Liver (tissue), 9 donors: Measurements from ENCODE around the gene KLC3. TPM values are rescaled to one million over a fixed set of nuclear protein-coding genes. Genes with fewer than 3 reads are reported as not detected.

Experiments used
- DNase-seq: peaks from one replicate; pipeline ENCODE4 v3.0.0-alpha.2; 2017; ENCODE audit warnings: low spot score
- H3K27ac ChIP-seq, 2 donors: one replicate each; pipeline ENCODE4 v1.7.0; 2013; ENCODE audit warnings: inconsistent platforms in 2 of 2, low read length in 2 of 2, control low read depth in 1 of 2, low read depth in 1 of 2, mild to moderate bottlenecking in 1 of 2
- H3K27me3 ChIP-seq, 4 donors: one replicate each; pipeline versions ENCODE4 v1.6.1 to v1.7.0; 2013; ENCODE audit warnings: low read length in 3 of 4, inconsistent platforms in 1 of 4, mild to moderate bottlenecking in 1 of 4, moderate library complexity in 1 of 4; ENCODE audit not compliant: control insufficient read depth in 4 of 4, insufficient read depth in 4 of 4
- H3K36me3 ChIP-seq, 4 donors: one replicate each; pipeline versions ENCODE4 v1.6.1 to v1.7.0; 2013; ENCODE audit warnings: low read length in 3 of 4, mild to moderate bottlenecking in 3 of 4, low read depth in 1 of 4, moderate library complexity in 1 of 4; ENCODE audit not compliant: control insufficient read depth in 4 of 4, insufficient read depth in 3 of 4
- H3K4me1 ChIP-seq, 4 donors: one replicate each; pipeline versions ENCODE4 v1.6.1 to v1.7.0; 2013; ENCODE audit warnings: low read length in 3 of 4, mild to moderate bottlenecking in 3 of 4, moderate library complexity in 1 of 4; ENCODE audit not compliant: control insufficient read depth in 4 of 4, insufficient read depth in 4 of 4
- H3K4me3 ChIP-seq, 3 donors: one replicate each; pipeline versions ENCODE4 v1.6.1 to v1.7.0; 2013; ENCODE audit warnings: low read length in 3 of 3, control low read depth in 1 of 3, low read depth in 1 of 3, mild to moderate bottlenecking in 1 of 3
- H3K9ac ChIP-seq, 2 donors: one replicate each; pipeline ENCODE4 v1.7.0; 2013; ENCODE audit warnings: low read length in 2 of 2, mild to moderate bottlenecking in 2 of 2, moderate library complexity in 2 of 2, control low read depth in 1 of 2, low read depth in 1 of 2
- H3K9me3 ChIP-seq, 4 donors: one replicate each; pipeline versions ENCODE4 v1.6.1 to v1.7.0; 2013; ENCODE audit warnings: low read length in 3 of 4; ENCODE audit not compliant: control insufficient read depth in 4 of 4
- ATF3 ChIP-seq: IDR thresholded peaks from 2 replicates; pipeline ENCODE4 v1.6.1; 2016; ENCODE audit warnings: antibody characterized with exemption
- EGR1 ChIP-seq, 2 donors: IDR thresholded peaks; 2 replicates each; pipeline ENCODE4 v1.6.1; 2016 to 2018; ENCODE audit warnings: antibody characterized with exemption in 2 of 2, low read depth in 2 of 2
- FOXA1 ChIP-seq: IDR thresholded peaks from 2 replicates; pipeline ENCODE4 v1.6.1; 2016; ENCODE audit warnings: antibody characterized with exemption
- FOXA2 ChIP-seq: IDR thresholded peaks from 2 replicates; pipeline ENCODE4 v1.6.1; 2016; ENCODE audit warnings: antibody characterized with exemption
- GABPA ChIP-seq, 2 donors: IDR thresholded peaks in 1 of 2; conservative IDR thresholded peaks in 1 of 2; 2 replicates each; pipeline ENCODE4 v1.6.1; 2016; ENCODE audit warnings: antibody characterized with exemption in 2 of 2, mild to moderate bottlenecking in 1 of 2, moderate library complexity in 1 of 2
- HNF4A ChIP-seq, 2 donors: conservative IDR thresholded peaks; 2 replicates each; pipeline ENCODE4 v1.6.1; 2016; ENCODE audit warnings: antibody characterized with exemption in 2 of 2, mild to moderate bottlenecking in 2 of 2
- HNF4G ChIP-seq: IDR thresholded peaks from 2 replicates; pipeline ENCODE4 v1.6.1; 2016; ENCODE audit warnings: antibody characterized with exemption
- JUND ChIP-seq, 2 donors: IDR thresholded peaks; 2 replicates each; pipeline ENCODE4 v1.6.1; 2016; ENCODE audit warnings: antibody characterized with exemption in 2 of 2
- NR2F2 ChIP-seq: IDR thresholded peaks from 2 replicates; pipeline ENCODE4 v1.6.1; 2016; ENCODE audit warnings: antibody characterized with exemption
- RAD21 ChIP-seq, 2 donors: IDR thresholded peaks; 2 replicates each; pipeline ENCODE4 v1.6.1; 2016; ENCODE audit warnings: antibody characterized with exemption in 2 of 2, mild to moderate bottlenecking in 2 of 2
- RXRA ChIP-seq, 2 donors: IDR thresholded peaks; 2 replicates each; pipeline ENCODE4 v1.6.1; 2017 to 2018; ENCODE audit warnings: antibody characterized with exemption in 2 of 2, mild to moderate bottlenecking in 1 of 2
- SP1 ChIP-seq: IDR thresholded peaks from 2 replicates; pipeline ENCODE4 v1.6.1; 2018; ENCODE audit warnings: antibody characterized with exemption, mild to moderate bottlenecking
- TAF1 ChIP-seq: conservative IDR thresholded peaks from 2 replicates; pipeline ENCODE4 v1.6.1; 2016; ENCODE audit warnings: antibody characterized with exemption, mild to moderate bottlenecking
- YY1 ChIP-seq: IDR thresholded peaks from 2 replicates; pipeline ENCODE4 v1.6.1; 2016; ENCODE audit warnings: antibody characterized with exemption, mild to moderate bottlenecking
- WGBS: extraction: QIAGEN DNeasy Blood & Tissue Kit; methylation state at CpG from one replicate; pipeline ENCODE4 v1.1.7; 2013; 5-methylcytosine and 5-hydroxymethylcytosine counted together
- polyA plus RNA-seq, 2 donors: library from polyadenylated mRNA; stranded (reverse) in 1 of 2; unstranded in 1 of 2; fragments of 200-250 nt in 1 of 2; fragments of >200 nt in 1 of 2; fragmentation: Nextera tagmentation in 1 of 2; extraction: Ambion mirVana in 1 of 2; gene quantifications; one replicate each; pipeline versions ENCODE4 v1.2.1 to v1.2.3, GENCODE V29; 2013 to 2015
- total RNA-seq, 2 donors: library from RNA; depleted of rRNA; stranded (reverse); fragments of >200 nt; gene quantifications; one replicate each; pipeline ENCODE4 v1.2.3, GENCODE V29; 2014
- TF ChIP-seq, protein P1 (sequence below): IDR thresholded peaks from 2 replicates; pipeline ENCODE4 v1.6.1; 2016; ENCODE audit warnings: antibody characterized with exemption, mild to moderate bottlenecking
- TF ChIP-seq, protein P2 (sequence below): IDR thresholded peaks from 2 replicates; pipeline ENCODE4 v1.6.1; 2016; ENCODE audit warnings: antibody characterized with exemption
- TF ChIP-seq, protein P3 (sequence below): IDR thresholded peaks from 2 replicates; pipeline ENCODE4 v1.6.1; 2016; ENCODE audit warnings: antibody characterized with exemption
- donor health status: healthy.
- donor health status: healthy.
- donor health status: healthy.
- donor health status: healthy.
- donor health status: healthy.

KLC3 gene
- total and polyA plus RNA-seq, 4 donors, result 0.08 to 1.3 (median 0.08) TPM; not detected in 1

DNA sequence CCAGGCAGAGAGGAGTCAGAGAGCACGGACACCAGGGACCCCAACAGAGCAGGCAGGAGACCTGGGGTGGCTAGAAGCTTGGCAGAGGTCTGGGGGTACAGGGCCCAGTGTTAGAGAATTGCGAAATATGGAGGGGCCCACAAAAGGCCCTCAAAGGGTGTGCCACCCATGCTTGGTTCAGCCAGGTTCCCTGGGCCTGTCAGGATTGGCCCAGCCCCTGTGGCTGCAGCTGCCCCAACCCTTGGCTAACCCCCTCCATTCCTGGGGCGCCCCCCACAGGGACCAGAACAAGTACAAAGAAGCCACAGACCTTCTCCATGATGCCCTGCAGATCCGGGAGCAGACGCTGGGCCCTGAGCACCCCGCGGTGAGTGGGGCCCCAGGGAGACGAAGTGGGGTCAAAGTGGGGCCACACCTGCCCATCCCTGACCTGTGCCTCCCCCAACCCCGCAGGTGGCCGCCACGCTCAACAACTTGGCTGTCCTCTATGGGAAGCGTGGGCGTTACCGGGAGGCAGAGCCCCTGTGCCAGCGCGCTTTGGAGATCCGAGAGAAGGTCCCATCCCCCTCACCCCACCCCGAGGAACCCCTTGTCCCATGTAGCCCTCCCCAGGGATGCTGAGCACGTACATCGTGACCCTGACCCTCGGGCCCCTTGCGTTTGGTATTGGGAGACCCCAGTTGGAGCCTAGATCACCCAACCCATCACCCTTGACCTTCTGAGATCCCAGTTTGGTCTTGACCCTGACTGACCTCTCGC is 8.0 kb downstream of the KLC3 start:
- Histone ChIP-seq H3K27ac (no peak overlapping the region), H3K36me3 (peaks cover 0 to 25% (median 2%) of the 10 kb centered on the region in 4 donors), H3K4me3 (no peak overlapping the region), H3K27me3 (no peaks in the 10 kb centered on the region), H3K9ac (no peak overlapping the region), H3K9me3 (no peaks in the 10 kb centered on the region), H3K4me1 (no peaks in the 10 kb centered on the region)
- whole genome bisulfite sequencing, result 83% methylated on average over 23 of the region's 23 CpGs
- no peak for DNase-seq
- no peak for TF ChIP-seq JUND (IDR thresholded peaks at IDR 0.05)
- no peak for TF ChIP-seq RXRA (IDR thresholded peaks at IDR 0.05)
- TF ChIP-seq, protein P1, sequence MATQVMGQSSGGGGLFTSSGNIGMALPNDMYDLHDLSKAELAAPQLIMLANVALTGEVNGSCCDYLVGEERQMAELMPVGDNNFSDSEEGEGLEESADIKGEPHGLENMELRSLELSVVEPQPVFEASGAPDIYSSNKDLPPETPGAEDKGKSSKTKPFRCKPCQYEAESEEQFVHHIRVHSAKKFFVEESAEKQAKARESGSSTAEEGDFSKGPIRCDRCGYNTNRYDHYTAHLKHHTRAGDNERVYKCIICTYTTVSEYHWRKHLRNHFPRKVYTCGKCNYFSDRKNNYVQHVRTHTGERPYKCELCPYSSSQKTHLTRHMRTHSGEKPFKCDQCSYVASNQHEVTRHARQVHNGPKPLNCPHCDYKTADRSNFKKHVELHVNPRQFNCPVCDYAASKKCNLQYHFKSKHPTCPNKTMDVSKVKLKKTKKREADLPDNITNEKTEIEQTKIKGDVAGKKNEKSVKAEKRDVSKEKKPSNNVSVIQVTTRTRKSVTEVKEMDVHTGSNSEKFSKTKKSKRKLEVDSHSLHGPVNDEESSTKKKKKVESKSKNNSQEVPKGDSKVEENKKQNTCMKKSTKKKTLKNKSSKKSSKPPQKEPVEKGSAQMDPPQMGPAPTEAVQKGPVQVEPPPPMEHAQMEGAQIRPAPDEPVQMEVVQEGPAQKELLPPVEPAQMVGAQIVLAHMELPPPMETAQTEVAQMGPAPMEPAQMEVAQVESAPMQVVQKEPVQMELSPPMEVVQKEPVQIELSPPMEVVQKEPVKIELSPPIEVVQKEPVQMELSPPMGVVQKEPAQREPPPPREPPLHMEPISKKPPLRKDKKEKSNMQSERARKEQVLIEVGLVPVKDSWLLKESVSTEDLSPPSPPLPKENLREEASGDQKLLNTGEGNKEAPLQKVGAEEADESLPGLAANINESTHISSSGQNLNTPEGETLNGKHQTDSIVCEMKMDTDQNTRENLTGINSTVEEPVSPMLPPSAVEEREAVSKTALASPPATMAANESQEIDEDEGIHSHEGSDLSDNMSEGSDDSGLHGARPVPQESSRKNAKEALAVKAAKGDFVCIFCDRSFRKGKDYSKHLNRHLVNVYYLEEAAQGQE, result no peak

DNA sequence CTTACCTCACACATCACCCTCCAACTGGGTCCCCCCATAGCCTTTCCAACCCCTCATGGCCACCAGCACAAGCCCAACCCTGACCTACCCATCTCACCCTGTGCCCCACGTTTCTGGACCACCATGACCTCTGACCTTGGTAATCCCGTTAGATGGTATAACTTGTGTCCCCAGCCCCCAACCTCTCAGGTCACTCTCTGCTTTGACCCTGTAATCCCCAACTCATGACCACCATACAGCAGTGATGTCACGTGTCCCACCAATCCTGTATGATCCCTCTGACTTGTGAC is 8.5 kb downstream of the KLC3 start:
- no peaks in the 10 kb centered on the region for H3K4me1 ChIP-seq
- H3K4me3 ChIP-seq, result no peak overlapping the region
- H3K36me3 ChIP-seq, result peaks cover 0 to 29% (median 4%) of the 10 kb centered on the region in 4 donors
- H3K27me3 ChIP-seq, result no peaks in the 10 kb centered on the region
- 55% methylated on average over 3 of the region's 3 CpGs for WGBS
- no peaks in the 10 kb centered on the region for H3K9me3 ChIP-seq
- no peak overlapping the region for H3K9ac ChIP-seq
- no peak for TF ChIP-seq FOXA1
- no peak for TF ChIP-seq GABPA (IDR thresholded peaks at IDR 0.05 in 1 of 2, conservative IDR thresholded peaks at IDR 0.05 in 1 of 2)
- TF ChIP-seq, protein P2, sequence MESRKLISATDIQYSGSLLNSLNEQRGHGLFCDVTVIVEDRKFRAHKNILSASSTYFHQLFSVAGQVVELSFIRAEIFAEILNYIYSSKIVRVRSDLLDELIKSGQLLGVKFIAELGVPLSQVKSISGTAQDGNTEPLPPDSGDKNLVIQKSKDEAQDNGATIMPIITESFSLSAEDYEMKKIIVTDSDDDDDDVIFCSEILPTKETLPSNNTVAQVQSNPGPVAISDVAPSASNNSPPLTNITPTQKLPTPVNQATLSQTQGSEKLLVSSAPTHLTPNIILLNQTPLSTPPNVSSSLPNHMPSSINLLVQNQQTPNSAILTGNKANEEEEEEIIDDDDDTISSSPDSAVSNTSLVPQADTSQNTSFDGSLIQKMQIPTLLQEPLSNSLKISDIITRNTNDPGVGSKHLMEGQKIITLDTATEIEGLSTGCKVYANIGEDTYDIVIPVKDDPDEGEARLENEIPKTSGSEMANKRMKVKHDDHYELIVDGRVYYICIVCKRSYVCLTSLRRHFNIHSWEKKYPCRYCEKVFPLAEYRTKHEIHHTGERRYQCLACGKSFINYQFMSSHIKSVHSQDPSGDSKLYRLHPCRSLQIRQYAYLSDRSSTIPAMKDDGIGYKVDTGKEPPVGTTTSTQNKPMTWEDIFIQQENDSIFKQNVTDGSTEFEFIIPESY, result no peak
- no peak for TF ChIP-seq RAD21 (IDR thresholded peaks at IDR 0.05)
- no peak for TF ChIP-seq NR2F2
- no peak for TF ChIP-seq ATF3
- no peak for TF ChIP-seq FOXA2
- no peak for TF ChIP-seq TAF1
- TF ChIP-seq, protein P1, result no peak
- TF ChIP-seq YY1, result no peak
- TF ChIP-seq, protein P3, sequence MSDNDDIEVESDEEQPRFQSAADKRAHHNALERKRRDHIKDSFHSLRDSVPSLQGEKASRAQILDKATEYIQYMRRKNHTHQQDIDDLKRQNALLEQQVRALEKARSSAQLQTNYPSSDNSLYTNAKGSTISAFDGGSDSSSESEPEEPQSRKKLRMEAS, result no peak
- TF ChIP-seq HNF4G, result no peak
- no peak for TF ChIP-seq JUND (IDR thresholded peaks at IDR 0.05)
- TF ChIP-seq EGR1 (IDR thresholded peaks at IDR 0.05; ENCODE audit: low read depth in 2 of 2), result no peak
- no peak for TF ChIP-seq RXRA (IDR thresholded peaks at IDR 0.05)
- no peak for TF ChIP-seq SP1
- no peak for TF ChIP-seq HNF4A (conservative IDR thresholded peaks at IDR 0.05)
- no peak for DNase-seq
- H3K27ac ChIP-seq, result no peak overlapping the region
